ENCODE measurements around the gene CXCL6.

- no peak for TF ChIP-seq CTCF (conservative IDR thresholded peaks at IDR 0.05 in 1 of 2, IDR thresholded peaks at IDR 0.05 in 1 of 2; ENCODE audit: extremely low read depth in 1 of 2, insufficient read depth in 1 of 2, low read depth in 1 of 2, low read length in 2 of 2)
- no peak for TF ChIP-seq EZH2 (IDR thresholded peaks at IDR 0.05; ENCODE audit: borderline replicate concordance, low read length)
These were observed 37.6 kb upstream of the CXCL6 start for GRCh38 chr4:73798842-73799241.
